Astrocyte of the spinal cord (primary cell): Measurements from ENCODE around the gene CLCA1.
A peak's percentile ranks its signal among the peaks of the same experiment; 100 is the strongest.
"Not testable (repeated sequence)": the region's sequence is repeated elsewhere in the genome, so short reads cannot be mapped to it uniquely, and the experiment has no call there.

Experiments used
- DNase-seq: peaks from one replicate; pipeline ENCODE4 v3.0.0; 2011; ENCODE audit warnings: low read depth, low spot score
- H3K4me3 ChIP-seq: 2 replicates; pipeline ENCODE4 v1.5.1; 2011; ENCODE audit warnings: low read depth, mild to moderate bottlenecking, low read length, moderate library complexity
- in situ Hi-C: cut with HindIII; loops from 2 replicates; pipeline ENCODE4 v1.10.0; 2017; ENCODE audit warnings: low sequenced_read_pairs
- TF ChIP-seq, protein P1 (sequence below): IDR thresholded peaks from 2 replicates; pipeline ENCODE4 v1.5.1; 2012; ENCODE audit warnings: low read depth, mild to moderate bottlenecking, low read length, inconsistent platforms

The CLCA1 gene

DNA sequence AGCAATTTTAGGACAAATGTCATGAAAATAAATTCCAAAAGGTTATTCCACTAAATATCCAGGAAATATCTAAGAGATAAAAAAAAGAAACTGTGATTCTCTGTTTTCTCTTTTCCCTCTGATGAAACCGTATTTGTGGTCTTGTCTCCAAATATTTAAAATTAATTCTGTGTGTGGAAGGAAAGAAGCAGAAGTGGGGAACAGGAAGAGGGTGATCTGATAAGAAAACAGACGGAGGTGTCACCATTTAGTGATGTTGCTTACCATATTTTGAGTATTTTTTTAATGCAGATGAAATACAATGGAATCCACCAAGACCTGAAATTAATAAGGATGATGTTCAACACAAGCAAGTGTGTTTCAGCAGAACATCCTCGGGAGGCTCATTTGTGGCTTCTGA is 29.6 kb downstream of the CLCA1 start:
- in situ Hi-C loops = no loop called here
- H3K4me3 ChIP-seq = no peak overlapping the region
- DNase-seq = no peak
- TF ChIP-seq, protein P1, sequence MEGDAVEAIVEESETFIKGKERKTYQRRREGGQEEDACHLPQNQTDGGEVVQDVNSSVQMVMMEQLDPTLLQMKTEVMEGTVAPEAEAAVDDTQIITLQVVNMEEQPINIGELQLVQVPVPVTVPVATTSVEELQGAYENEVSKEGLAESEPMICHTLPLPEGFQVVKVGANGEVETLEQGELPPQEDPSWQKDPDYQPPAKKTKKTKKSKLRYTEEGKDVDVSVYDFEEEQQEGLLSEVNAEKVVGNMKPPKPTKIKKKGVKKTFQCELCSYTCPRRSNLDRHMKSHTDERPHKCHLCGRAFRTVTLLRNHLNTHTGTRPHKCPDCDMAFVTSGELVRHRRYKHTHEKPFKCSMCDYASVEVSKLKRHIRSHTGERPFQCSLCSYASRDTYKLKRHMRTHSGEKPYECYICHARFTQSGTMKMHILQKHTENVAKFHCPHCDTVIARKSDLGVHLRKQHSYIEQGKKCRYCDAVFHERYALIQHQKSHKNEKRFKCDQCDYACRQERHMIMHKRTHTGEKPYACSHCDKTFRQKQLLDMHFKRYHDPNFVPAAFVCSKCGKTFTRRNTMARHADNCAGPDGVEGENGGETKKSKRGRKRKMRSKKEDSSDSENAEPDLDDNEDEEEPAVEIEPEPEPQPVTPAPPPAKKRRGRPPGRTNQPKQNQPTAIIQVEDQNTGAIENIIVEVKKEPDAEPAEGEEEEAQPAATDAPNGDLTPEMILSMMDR = no peak

DNA sequence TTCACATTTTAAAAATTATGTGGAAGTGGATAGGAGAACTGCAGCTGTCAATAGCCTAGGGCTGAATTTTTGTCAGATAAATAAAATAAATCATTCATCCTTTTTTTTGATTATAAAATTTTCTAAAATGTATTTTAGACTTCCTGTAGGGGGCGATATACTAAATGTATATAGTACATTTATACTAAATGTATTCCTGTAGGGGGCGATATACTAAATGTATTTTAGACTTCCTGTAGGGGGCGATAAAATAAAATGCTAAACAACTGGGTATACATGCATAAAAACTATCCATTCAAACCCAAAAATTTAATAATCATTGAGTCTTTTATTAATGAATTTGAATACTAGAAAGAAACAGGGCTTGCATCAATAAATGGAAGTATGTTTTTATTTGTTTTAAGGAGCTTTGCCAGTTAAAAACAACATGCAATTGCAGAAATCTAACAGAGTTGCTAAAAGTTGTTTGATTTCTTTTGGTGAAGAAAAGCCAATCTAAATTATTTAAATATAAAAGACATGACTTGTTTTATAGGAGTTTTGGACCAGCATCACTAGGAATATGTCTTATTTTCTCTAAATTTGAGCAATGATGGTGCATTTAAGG is 31.4 kb downstream of the CLCA1 start:
- DNase-seq = peak; percentile 35

DNA sequence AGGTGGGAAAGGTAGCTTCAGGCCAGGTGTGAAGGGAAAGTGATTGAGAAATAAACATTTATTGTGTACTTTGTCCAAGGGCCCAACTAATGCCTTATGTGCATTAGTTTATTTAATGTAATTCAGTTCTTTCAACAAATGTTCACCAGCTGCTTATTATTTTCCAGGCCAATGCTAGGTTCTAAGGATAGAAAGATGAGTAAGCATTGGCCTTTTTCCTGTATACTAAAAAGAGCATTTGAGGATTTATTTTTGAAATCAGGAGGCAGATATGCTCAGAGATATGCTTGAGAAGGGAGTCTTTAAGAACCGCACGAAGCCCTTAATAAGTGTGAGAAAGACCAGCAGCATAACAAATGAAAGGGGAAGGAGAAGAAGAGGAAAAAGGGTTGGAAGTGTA is 32.0 kb downstream of the CLCA1 start:
- no peak for DNase-seq
- TF ChIP-seq, protein P1 = no peak
- in situ Hi-C loops = no loop called here
- no peak overlapping the region for H3K4me3 ChIP-seq

More for the DNA sequence above, 31.4 kb downstream of the CLCA1 start:
- in situ Hi-C loops = no loop called here
- no peak overlapping the region for H3K4me3 ChIP-seq
- TF ChIP-seq, protein P1 = peak; percentile 57

DNA sequence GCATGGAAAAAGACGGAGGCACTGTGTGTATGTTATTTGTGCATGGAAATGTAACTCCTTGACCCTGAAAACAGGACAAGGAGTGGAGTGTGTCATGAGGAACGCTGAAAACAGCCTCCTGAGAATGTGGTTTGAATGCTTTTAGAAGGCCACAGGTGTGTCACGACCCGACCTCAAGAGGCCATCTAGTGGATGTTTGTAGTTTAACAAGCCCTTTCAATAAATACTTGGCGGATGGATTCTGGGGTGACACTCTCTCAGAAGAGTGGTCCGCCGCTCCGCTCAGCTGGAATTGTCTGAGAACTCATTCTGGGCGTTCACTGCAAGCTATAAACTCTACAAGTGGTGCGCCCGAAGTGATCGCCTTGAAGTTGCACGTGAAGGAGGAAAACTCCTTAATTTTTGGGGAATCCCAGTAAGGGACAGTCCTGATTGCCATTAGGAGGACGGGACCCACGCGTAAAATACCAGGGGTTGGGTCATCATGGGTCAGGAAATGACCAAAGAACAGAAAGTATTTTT is 33.5 kb downstream of the CLCA1 start:
- DNase-seq, in situ Hi-C loops: not testable (repeated sequence)
- TF ChIP-seq, protein P1 = peak; percentile 40
- H3K4me3 ChIP-seq = peak overlapping the region; percentile 2

DNA sequence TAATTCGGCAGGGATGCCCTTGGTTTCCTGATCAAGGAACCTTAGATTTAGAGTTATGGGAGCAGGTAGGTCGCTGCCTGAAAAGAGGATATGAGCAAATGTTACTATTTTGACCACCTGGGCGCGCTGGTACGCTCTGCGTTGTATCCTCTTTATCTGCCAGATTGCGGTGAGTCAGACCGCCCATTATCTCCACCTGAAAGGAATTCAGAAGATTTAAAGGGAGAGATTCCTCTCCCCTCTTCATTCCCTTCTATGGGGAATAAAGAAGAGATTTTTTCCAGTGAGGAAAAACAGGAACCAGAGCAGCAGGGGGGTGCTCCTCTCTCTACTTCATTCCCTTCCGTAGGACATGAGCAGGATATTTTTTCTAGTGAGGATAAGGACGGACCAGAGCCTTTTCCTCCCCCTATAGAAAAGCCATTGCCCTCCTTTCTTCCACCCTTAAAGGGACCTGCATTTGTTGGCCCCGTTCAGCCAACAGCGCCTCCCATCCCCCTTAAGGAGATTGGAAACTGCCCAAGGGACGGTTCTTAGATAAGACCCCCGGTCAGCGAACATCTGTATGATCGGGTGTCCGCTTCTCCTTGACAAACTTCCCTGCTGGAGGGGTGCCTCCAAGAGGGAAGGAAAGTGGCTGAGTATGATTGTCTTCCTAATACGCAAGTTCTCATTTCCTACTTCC is 34.1 kb downstream of the CLCA1 start:
- DNase-seq = no peak
- TF ChIP-seq, protein P1 = no peak
- in situ Hi-C loops = no loop called here
- no peak overlapping the region for H3K4me3 ChIP-seq

DNA sequence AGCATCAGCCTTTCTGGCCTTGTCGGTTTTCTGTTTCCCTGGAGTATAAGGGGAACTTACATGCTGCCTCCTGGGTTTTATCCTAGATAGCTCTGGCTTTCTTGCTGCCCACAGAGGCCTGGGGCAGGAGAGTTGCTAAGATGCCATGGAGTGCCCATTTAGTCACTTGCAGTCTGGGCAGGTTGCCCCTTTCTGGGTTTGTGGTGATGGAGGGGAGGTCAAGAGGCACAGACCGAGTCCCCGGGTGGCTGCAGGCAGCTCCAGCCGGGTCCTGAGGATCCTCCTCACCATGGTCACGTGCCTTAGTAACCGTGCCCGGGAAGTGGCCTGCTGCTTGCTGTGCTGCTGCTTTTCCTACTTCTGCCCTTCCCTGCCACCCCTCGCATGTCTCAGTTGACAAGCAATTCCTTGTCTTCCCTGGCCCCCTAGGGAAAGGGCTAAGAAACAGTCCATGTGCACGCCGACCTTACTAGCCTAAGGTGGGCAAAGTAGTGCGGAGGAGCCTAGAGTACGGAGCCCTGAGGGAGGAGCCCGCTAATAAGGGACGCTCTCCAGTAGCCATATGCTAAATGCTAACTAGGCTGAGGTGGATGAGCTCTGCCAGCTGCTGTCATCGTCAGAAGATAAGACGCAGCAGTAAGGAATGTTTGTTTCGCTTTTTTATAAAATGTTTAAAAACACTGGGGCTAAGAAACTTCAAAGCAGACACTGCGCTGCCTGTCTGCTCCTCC is 34.8 kb downstream of the CLCA1 start:
- no peak for DNase-seq
- H3K4me3 ChIP-seq = no peak overlapping the region
- TF ChIP-seq, protein P1 = no peak
- in situ Hi-C loops = no loop called here
